ENCODE results near the gene MACO1.

MACO1 gene

DNA sequence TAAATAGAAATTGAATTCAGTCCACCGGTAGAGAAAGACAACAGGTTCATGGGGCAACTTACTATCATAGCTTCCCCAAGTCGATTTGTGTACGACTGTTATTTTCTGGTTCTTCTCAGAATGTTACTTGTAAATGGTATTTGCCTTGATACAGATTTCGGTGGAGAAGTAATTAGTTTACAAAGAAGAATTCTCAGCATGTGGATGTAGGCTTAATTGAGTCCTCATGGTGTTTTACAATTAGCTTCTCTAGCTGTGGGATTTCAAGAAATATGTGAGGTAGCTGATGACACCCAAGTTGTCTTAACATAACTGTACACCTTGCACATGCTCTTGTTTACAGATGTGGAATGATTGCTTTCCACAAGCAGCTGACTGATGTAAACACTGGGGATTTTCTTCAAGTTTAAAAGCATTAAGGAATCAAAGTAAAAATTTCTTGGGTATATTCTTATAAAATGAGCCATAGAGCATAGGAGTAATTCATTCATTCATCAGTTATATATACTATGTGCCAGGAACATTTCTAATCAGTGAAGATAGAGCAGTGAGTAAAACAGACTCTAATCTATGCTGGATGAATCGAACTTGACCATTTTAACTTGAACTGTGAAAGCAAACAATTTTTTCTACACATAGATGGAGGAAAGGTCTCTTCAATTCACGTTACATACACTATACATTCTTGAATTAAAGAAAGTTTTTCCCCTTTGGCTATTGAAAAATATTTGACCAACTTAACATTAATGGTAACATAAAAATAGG is 1.4 kb downstream of the MACO1 start:
- Histone ChIP-seq H3K4me1 (peaks cover 0 to 59% (median 34%) of the 10 kb centered on the region in 4 donors), H3K4me3 (peak overlapping the region; percentile 97 to 99), H3K27me3 (no peaks in the 10 kb centered on the region), H3K9me3 (no peaks in the 10 kb centered on the region), H3K27ac (peak overlapping the region; percentile 94 to 98), H3K36me3 (no peaks in the 10 kb centered on the region)
- intact Hi-C loops (cut with DNase I; ENCODE audit: low total_unique reads) = no loop called here
- TF ChIP-seq, protein P1, sequence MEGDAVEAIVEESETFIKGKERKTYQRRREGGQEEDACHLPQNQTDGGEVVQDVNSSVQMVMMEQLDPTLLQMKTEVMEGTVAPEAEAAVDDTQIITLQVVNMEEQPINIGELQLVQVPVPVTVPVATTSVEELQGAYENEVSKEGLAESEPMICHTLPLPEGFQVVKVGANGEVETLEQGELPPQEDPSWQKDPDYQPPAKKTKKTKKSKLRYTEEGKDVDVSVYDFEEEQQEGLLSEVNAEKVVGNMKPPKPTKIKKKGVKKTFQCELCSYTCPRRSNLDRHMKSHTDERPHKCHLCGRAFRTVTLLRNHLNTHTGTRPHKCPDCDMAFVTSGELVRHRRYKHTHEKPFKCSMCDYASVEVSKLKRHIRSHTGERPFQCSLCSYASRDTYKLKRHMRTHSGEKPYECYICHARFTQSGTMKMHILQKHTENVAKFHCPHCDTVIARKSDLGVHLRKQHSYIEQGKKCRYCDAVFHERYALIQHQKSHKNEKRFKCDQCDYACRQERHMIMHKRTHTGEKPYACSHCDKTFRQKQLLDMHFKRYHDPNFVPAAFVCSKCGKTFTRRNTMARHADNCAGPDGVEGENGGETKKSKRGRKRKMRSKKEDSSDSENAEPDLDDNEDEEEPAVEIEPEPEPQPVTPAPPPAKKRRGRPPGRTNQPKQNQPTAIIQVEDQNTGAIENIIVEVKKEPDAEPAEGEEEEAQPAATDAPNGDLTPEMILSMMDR (IDR thresholded peaks at IDR 0.05) = no peak
- DNase-seq = no peak

DNA sequence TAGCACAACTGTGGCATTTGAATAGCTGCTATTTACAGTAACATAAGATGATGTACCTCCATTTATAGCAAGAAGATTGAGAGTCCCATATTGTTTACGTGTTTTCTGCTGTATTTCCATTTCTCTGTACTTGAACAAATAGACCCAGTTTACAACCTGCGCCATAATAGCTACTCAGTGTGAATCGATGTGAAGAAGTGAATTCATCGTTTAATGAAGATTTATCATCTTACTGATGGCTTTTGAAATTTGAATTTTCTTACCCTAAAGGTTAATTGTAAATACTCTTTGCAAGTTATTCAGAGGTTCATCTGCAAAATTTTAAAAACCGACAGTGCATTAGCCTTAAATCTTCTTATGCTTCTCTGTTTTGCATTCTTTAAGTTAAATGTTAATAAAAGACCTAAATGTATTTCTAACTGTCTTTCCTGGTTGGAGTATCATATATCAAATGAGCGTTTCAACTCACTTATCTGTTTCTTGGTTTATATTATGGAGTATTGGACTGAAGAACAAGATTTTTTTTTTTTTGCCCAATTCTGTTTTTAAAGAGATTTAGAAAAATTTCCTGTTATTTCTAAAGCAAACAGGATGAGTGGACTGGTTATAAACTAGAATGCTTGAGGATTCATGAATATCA is 2.2 kb downstream of the MACO1 start:
- TF ChIP-seq, protein P1 (IDR thresholded peaks at IDR 0.05) = no peak
- Histone ChIP-seq H3K4me1 (peaks cover 0 to 67% (median 34%) of the 10 kb centered on the region in 4 donors), H3K4me3 (peak overlapping the region; percentile 97 to 99), H3K36me3 (no peaks in the 10 kb centered on the region), H3K27ac (peak overlapping the region; percentile 94 to 98), H3K9me3 (no peaks in the 10 kb centered on the region), H3K27me3 (no peaks in the 10 kb centered on the region)
- no peak for DNase-seq
- intact Hi-C loops (cut with DNase I; ENCODE audit: low total_unique reads) = no loop called here

DNA sequence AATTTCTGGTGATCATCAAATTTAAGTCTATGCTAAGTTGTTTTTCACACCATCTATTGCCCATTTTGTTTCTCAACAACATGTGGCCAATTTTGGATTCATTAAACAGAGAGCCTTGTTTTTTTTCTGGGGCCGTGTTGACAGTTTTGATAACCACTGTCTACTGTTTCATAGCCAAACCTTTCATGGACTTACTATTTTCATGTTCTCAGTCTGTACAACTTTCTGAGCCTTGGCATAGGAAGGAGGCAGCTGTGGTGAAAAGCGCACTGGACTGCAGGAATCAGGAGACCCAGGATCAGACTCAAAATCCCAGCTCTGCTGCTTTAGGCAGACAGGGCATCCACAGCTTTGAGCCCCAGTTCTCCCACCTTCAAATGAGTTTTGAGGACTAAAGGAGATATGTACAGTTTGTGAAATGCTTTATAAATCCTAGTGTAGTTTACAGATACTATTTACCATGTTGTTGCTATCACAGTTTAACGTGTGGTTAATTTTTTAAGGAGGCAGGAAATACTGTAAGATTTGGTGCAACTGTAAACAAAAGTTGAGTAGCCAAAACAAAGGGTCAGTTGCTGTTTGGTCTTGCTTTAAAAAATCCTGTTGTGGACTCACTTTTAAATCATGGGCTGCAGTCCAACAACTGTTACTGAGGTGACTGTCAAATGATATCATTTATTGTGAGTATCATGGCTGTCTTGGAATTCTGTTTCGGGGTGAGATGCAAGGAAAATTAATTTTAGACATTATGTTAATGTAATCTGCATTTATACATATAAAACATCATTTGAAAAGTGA is 2.9 kb downstream of the MACO1 start:
- intact Hi-C loops (cut with DNase I; ENCODE audit: low total_unique reads) = no loop called here
- H3K27ac ChIP-seq = peak overlapping the region; percentile 39 to 98
- DNase-seq = peak in 1 of 2 donors; percentile 44
- H3K9me3 ChIP-seq = no peaks in the 10 kb centered on the region
- H3K4me3 ChIP-seq = peak overlapping the region in 1 of 2 donors; percentile 8
- H3K36me3 ChIP-seq = no peaks in the 10 kb centered on the region
- H3K4me1 ChIP-seq = peaks cover 0 to 68% (median 34%) of the 10 kb centered on the region in 4 donors
- no peaks in the 10 kb centered on the region for H3K27me3 ChIP-seq
- TF ChIP-seq, protein P1 (IDR thresholded peaks at IDR 0.05) = no peak

DNA sequence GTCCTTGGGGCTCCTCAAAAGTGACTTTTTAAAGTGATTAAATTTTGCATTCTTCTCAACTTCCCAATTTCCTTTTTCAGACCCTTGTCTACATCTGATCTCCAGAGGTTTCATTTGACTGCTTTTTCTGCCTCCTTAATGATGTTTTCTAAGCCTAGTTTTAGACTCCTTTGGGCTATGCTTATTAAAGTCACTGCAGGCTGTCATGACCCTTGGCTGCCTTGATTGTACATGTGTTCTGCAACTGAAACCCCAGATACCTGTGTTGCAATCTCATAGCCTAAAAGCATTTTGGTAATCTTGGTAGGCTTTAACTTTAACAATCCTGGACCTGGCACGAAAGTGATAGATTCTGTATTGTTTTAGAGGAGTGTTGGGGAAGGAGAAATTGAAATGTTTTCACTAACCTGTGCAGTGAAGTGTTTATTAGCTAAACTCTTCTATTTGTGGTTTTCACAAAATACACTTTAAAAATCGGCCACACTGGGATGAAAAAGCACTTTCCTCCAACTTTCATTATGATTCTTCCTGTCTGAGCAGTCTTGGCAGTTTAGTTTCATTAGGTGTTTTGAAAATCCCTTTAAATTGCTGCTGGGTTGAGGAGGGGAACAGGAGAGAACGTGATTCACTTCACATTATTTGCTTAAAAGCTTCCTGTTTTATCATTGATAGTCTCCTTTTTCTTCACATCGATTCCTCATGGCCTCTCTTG is 4.9 kb downstream of the MACO1 start:
- Histone ChIP-seq H3K27ac (peak overlapping the region; percentile 54 to 98), H3K4me3 (peak overlapping the region; percentile 5 to 9), H3K36me3 (no peaks in the 10 kb centered on the region), H3K27me3 (no peaks in the 10 kb centered on the region), H3K4me1 (peaks cover 0 to 62% (median 34%) of the 10 kb centered on the region in 4 donors), H3K9me3 (no peaks in the 10 kb centered on the region)
- TF ChIP-seq, protein P1 (IDR thresholded peaks at IDR 0.05) = no peak
- peak in 1 of 2 donors; percentile 49 for DNase-seq
- intact Hi-C loops (cut with DNase I; ENCODE audit: low total_unique reads) = no loop called here

DNA sequence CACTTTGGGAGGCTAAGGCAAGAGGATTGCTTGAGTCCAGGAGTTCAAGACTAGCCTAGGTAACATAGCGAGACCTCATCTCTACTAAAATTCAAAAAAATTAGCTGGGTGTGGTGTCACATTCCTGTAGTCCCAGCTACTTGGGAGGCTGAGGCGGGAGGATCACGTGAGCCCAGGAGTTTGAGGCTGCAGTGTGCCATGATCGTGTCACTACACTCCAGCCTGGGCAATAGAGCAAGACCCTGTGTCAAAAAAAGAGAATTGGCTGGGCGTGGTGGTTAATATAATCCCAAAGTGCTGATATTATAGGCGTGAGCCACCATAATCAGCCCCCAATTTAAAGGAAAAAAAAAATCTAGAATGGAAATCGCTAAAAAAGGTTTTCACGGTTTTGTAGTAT is 7.0 kb downstream of the MACO1 start:
- Histone ChIP-seq H3K4me1 (peaks cover 0 to 59% (median 35%) of the 10 kb centered on the region in 4 donors), H3K9me3 (no peaks in the 10 kb centered on the region), H3K27ac (peak overlapping the region in 1 of 2 donors; percentile 98), H3K27me3 (no peaks in the 10 kb centered on the region), H3K36me3 (no peaks in the 10 kb centered on the region), H3K4me3 (no peak overlapping the region)
- TF ChIP-seq, protein P1 (IDR thresholded peaks at IDR 0.05) = no peak
- no peak for DNase-seq
- intact Hi-C loops (cut with DNase I; ENCODE audit: low total_unique reads) = no loop called here

Measured in tibial artery (tissue), 4 donors.